SK-N-SH (cell line): Measurements from ENCODE around the gene XRCC3. TPM values are rescaled to one million over a fixed set of nuclear protein-coding genes. Genes with fewer than 3 reads are reported as not detected.

Experiments
- CTCF ChIA-PET: fragments of 300-600, 350-600 bp; formaldehyde crosslinking; extraction: SDS; loops from one replicate; lab custom pipeline; 2021; lab: Yijun Ruan, JAX
- POLR2A ChIA-PET: fragments of 350-600 bp; sonication (Branson Sonifier 250); formaldehyde crosslinking; extraction: SDS; loops from one replicate; lab custom pipeline; 2020; ENCODE audit warnings: antibody characterized with exemption, inconsistent platforms; lab: Yijun Ruan, JAX
- DNase-seq: peaks from one replicate; pipeline ENCODE4 v3.0.0; 2012
- H2AFZ ChIP-seq: fragments of 200-600 bp; sonication (generic); 2 replicates; pipeline ENCODE4 v1.8.1; 2016; ENCODE audit warnings: antibody characterized with exemption, mild to moderate bottlenecking, low read depth
- H3F3A ChIP-seq: fragments of 200-600 bp; sonication (generic); replicated peaks from 2 replicates; pipeline ENCODE3; 2016; ENCODE audit warnings: antibody characterized with exemption, mild to moderate bottlenecking; ENCODE audit not compliant: insufficient read depth
- H3K27ac ChIP-seq, 2 experiments: fragments of 200-500 bp in 1 of 2; fragments of 200-600 bp in 1 of 2; sonication (Bioruptor generic) in 1 of 2; sonication (generic), shearing (Covaris generic) in 1 of 2; 2 replicates each; pipeline versions ENCODE4 v1.5.1 to v1.6.1; 2014 to 2016; ENCODE audit warnings: low read depth in 2 of 2, inconsistent platforms in 1 of 2, low read length in 1 of 2, mild to moderate bottlenecking in 1 of 2, mixed read lengths in 1 of 2
- H3K27me3 ChIP-seq: fragments of 200-600 bp; sonication (generic), shearing (Covaris generic); 2 replicates; pipeline ENCODE4 v1.6.1; 2016; ENCODE audit warnings: mixed run types; ENCODE audit not compliant: insufficient read depth
- H3K36me3 ChIP-seq, 2 experiments: fragments of 200-500 bp in 1 of 2; fragments of 200-600 bp in 1 of 2; sonication (Bioruptor generic) in 1 of 2; sonication (generic) in 1 of 2; replicated peaks in 1 of 2; 2 replicates each; pipeline versions ENCODE3 to v1.5.1; 2014 to 2016; ENCODE audit warnings: low read length in 1 of 2, mild to moderate bottlenecking in 1 of 2; ENCODE audit not compliant: insufficient read depth in 2 of 2, control insufficient read depth in 1 of 2
- H3K4me1 ChIP-seq, 2 experiments: fragments of 200-500 bp in 1 of 2; fragments of 200-600 bp in 1 of 2; sonication (Bioruptor generic) in 1 of 2; sonication (generic), shearing (Covaris generic) in 1 of 2; 2 replicates each; pipeline versions ENCODE4 v1.5.1 to v1.6.1; 2014 to 2016; ENCODE audit warnings: low read depth in 1 of 2, low read length in 1 of 2, mixed run types in 1 of 2; ENCODE audit not compliant: insufficient read depth in 2 of 2, control insufficient read depth in 1 of 2
- H3K4me2 ChIP-seq: fragments of 200-600 bp; sonication (generic), shearing (Covaris generic); 2 replicates; pipeline ENCODE4 v1.6.1; 2017; ENCODE audit warnings: mixed run types
- H3K4me3 ChIP-seq, 2 experiments: fragments of 200-500 bp in 1 of 2; fragments of 200-600 bp in 1 of 2; sonication (Bioruptor generic) in 1 of 2; sonication (generic), shearing (Covaris generic) in 1 of 2; 2 replicates each; pipeline versions ENCODE4 v1.5.1 to v1.8.1; 2014 to 2016; ENCODE audit warnings: low read depth in 2 of 2, inconsistent platforms in 1 of 2, low read length in 1 of 2, mild to moderate bottlenecking in 1 of 2, mixed read lengths in 1 of 2, moderate library complexity in 1 of 2
- H3K79me2 ChIP-seq: fragments of 200-600 bp; sonication (generic); 2 replicates; pipeline ENCODE4 v1.8.1; 2017; ENCODE audit warnings: mild to moderate bottlenecking; ENCODE audit not compliant: insufficient read depth
- H3K9ac ChIP-seq: fragments of 200-600 bp; sonication (generic); 2 replicates; pipeline ENCODE4 v1.6.1; 2017; ENCODE audit warnings: mixed run types
- H3K9me2 ChIP-seq: fragments of 200-600 bp; sonication (generic); 2 replicates; pipeline ENCODE4 v1.6.1; 2017; ENCODE audit warnings: mixed run types
- H3K9me3 ChIP-seq: fragments of 200-600 bp; sonication (generic); 2 replicates; pipeline ENCODE4 v1.6.1; 2017; ENCODE audit warnings: mixed run types, mild to moderate bottlenecking, moderate library complexity
- H4K20me1 ChIP-seq: fragments of 200-600 bp; sonication (generic); 2 replicates; pipeline ENCODE4 v1.6.1; 2017; ENCODE audit warnings: mild to moderate bottlenecking, mixed run types; ENCODE audit not compliant: insufficient read depth
- CHD2 ChIP-seq: fragments of 150-350 bp; IDR thresholded peaks from 2 replicates; pipeline ENCODE4 v1.6.1; 2018; ENCODE audit warnings: low read length; ENCODE audit not compliant: partially characterized antibody
- CTCF ChIP-seq: fragments of 200-600 bp; sonication (generic); IDR thresholded peaks from 2 replicates; pipeline ENCODE4 v1.6.1; 2017; ENCODE audit warnings: antibody characterized with exemption, mild to moderate bottlenecking, moderate library complexity
- ELF1 ChIP-seq: IDR thresholded peaks from 2 replicates; pipeline ENCODE4 v1.4.0; 2012
- EP300 ChIP-seq, 2 experiments: IDR thresholded peaks; 2 replicates each; pipeline versions ENCODE4 v1.4.0 to v1.6.1; 2012; ENCODE audit warnings: borderline replicate concordance in 1 of 2, low read depth in 1 of 2, low read length in 1 of 2
- EZH2phosphoT487 ChIP-seq: fragments of 200-600 bp; sonication (generic); IDR thresholded peaks from 2 replicates; pipeline ENCODE4 v1.6.1; 2017; ENCODE audit warnings: low read depth, mixed run types, mild to moderate bottlenecking, antibody characterized with exemption, moderate library complexity, borderline replicate concordance
- FOXJ3 ChIP-seq: sonication (generic); formaldehyde crosslinking; IDR thresholded peaks from 2 replicates; pipeline ENCODE4 v1.5.1; 2020; ENCODE audit warnings: mild to moderate bottlenecking, missing genetic modification reagents
- FOXM1 ChIP-seq: IDR thresholded peaks from 2 replicates; pipeline ENCODE4 v1.4.0; 2012; ENCODE audit warnings: low read depth, mild to moderate bottlenecking
- GATA2 ChIP-seq: sonication (generic); formaldehyde crosslinking; IDR thresholded peaks from 2 replicates; pipeline ENCODE4 v1.5.0; 2020; ENCODE audit warnings: mild to moderate bottlenecking, missing genetic modification reagents
- JUND ChIP-seq: IDR thresholded peaks from 2 replicates; pipeline ENCODE4 v1.4.0; 2012
- MAX ChIP-seq: IDR thresholded peaks from 2 replicates; pipeline ENCODE4 v1.4.0; 2012; ENCODE audit warnings: low read depth
- MXI1 ChIP-seq: IDR thresholded peaks from 2 replicates; pipeline ENCODE4 v1.6.1; 2012; ENCODE audit warnings: mild to moderate bottlenecking, low read depth, low read length, improper control_type of control experiment
- POLR2AphosphoS5 ChIP-seq: IDR thresholded peaks from 2 replicates; pipeline ENCODE4 v1.6.1; 2012; ENCODE audit warnings: low read depth, low read length
- RAD21 ChIP-seq: IDR thresholded peaks from 2 replicates; pipeline ENCODE4 v1.6.1; 2012; ENCODE audit warnings: mild to moderate bottlenecking, low read length
- RFX5 ChIP-seq: IDR thresholded peaks from 2 replicates; pipeline ENCODE4 v1.6.1; 2012; ENCODE audit warnings: mild to moderate bottlenecking, improper control_type of control experiment, low read length
- RXRA ChIP-seq: IDR thresholded peaks from 2 replicates; pipeline ENCODE4 v1.4.0; 2012; ENCODE audit warnings: low read depth, mild to moderate bottlenecking, borderline replicate concordance
- SMC3 ChIP-seq: IDR thresholded peaks from 2 replicates; pipeline ENCODE4 v1.6.1; 2012; ENCODE audit warnings: low read depth, low read length, improper control_type of control experiment
- TEAD4 ChIP-seq: IDR thresholded peaks from 2 replicates; pipeline ENCODE4 v1.4.0; 2012; ENCODE audit warnings: mild to moderate bottlenecking, borderline replicate concordance; ENCODE audit not compliant: insufficient read depth
- USF1 ChIP-seq: IDR thresholded peaks from 2 replicates; pipeline ENCODE4 v1.4.0; 2012; ENCODE audit warnings: low read depth, borderline replicate concordance
- USF2 ChIP-seq: fragments of 150-350 bp; IDR thresholded peaks from 2 replicates; pipeline ENCODE4 v1.6.1; 2017; ENCODE audit warnings: antibody characterized with exemption, low read length, low read depth, borderline replicate concordance
- WGBS: methylation state at CpG from one replicate; pipeline ENCODE4 v1.1.6; 2017; ENCODE audit warnings: low lambda C conversion rate; 5-methylcytosine and 5-hydroxymethylcytosine counted together
- polyA plus RNA-seq, 3 experiments: library from polyadenylated mRNA; depleted of rRNA; stranded (reverse); fragments of >200 nt; gene quantifications; 2 replicates each; pipeline ENCODE4 v1.2.3, GENCODE V29; 2012

XRCC3 gene
- polyA plus RNA-seq, 1 of the 3 experiments (the other 2 are of a cell fraction) = 11.7 TPM

GRCh38 chr14:103707329-103708263, 7.7 kb downstream of the XRCC3 start:
- no peaks in the 10 kb centered on the region for H3K9me2 ChIP-seq
- no peak for DNase-seq
- H3K9ac ChIP-seq = no peak overlapping the region
- H3K36me3 ChIP-seq = peaks cover 4 to 60% of the 10 kb centered on the region in 2 experiments
- ChIA-PET CTCF (interaction anchor here (1.1 kb wide), 1 partner anchor 317 kb away, joined by 3 read pairs; no protein-coding TSS in a partner anchor), POLR2A (no interaction called here)
- 100% methylated on average over 1 of the region's 29 CpGs for WGBS
- no peaks in the 10 kb centered on the region for H3K79me2 ChIP-seq
- no peaks in the 10 kb centered on the region for H3K27me3 ChIP-seq
- no peak overlapping the region; a peak in 1 of 4 replicates for H3K27ac ChIP-seq
- H3K4me2 ChIP-seq = no peak overlapping the region
- peaks cover 0 to 24% of the 10 kb centered on the region in 2 experiments; a peak in 1 of 4 replicates for H3K4me1 ChIP-seq
- no peak for TF ChIP-seq GATA2 (CRISPR knock-in tag)
- TF ChIP-seq USF2 = no peak
- TF ChIP-seq MAX = no peak
- TF ChIP-seq JUND = no peak
- TF ChIP-seq FOXJ3 (CRISPR knock-in tag) = no peak
- no peak for TF ChIP-seq ELF1
- TF ChIP-seq EZH2phosphoT487 = no peak
- TF ChIP-seq POLR2AphosphoS5 = no peak
- no peak for TF ChIP-seq RXRA
- H3F3A ChIP-seq = no peaks in the 10 kb centered on the region
- no peaks in the 10 kb centered on the region for H3K9me3 ChIP-seq
- no peaks in the 10 kb centered on the region for H4K20me1 ChIP-seq
- H3K4me3 ChIP-seq = no peak overlapping the region
- H2AFZ ChIP-seq = no peak overlapping the region

- WGBS = 94% methylated on average over 13 of the region's 41 CpGs
- no peaks in the 10 kb centered on the region for H3K9me3 ChIP-seq
- TF ChIP-seq USF1 = no peak
- TF ChIP-seq RFX5 = no peak
- no peak for TF ChIP-seq FOXM1
- no peak for TF ChIP-seq FOXJ3 (CRISPR knock-in tag)
- TF ChIP-seq CTCF = no peak
- no peak for TF ChIP-seq EP300 (IDR thresholded peaks at IDR 0.05; ENCODE audit: borderline replicate concordance in 1 of 2, low read depth in 1 of 2, low read length in 1 of 2)
- no peak for TF ChIP-seq CHD2
- TF ChIP-seq SMC3 = no peak
- TF ChIP-seq GATA2 (CRISPR knock-in tag) = no peak
- TF ChIP-seq MXI1 = no peak
- TF ChIP-seq RAD21 = no peak
- TF ChIP-seq TEAD4 = no peak
- no peak overlapping the region for H3K4me3 ChIP-seq
- H3K36me3 ChIP-seq = peaks cover 7 to 67% of the 10 kb centered on the region in 2 experiments
- H4K20me1 ChIP-seq = no peaks in the 10 kb centered on the region
- H3K9me2 ChIP-seq = no peaks in the 10 kb centered on the region
- no peak overlapping the region for H3K4me2 ChIP-seq
- ChIA-PET POLR2A (no interaction called here), CTCF (interaction anchor here (1.1 kb wide), 1 partner anchor 316 kb away, joined by 3 read pairs; no protein-coding TSS in a partner anchor)
- no peaks in the 10 kb centered on the region for H3K79me2 ChIP-seq
- no peak overlapping the region for H2AFZ ChIP-seq
- H3K9ac ChIP-seq = no peak overlapping the region
- H3K4me1 ChIP-seq = peaks cover 0 to 18% of the 10 kb centered on the region in 2 experiments; a peak in 1 of 4 replicates
- DNase-seq = no peak
- H3K27ac ChIP-seq = no peak overlapping the region; a peak in 1 of 4 replicates
- H3F3A ChIP-seq = no peaks in the 10 kb centered on the region
- no peaks in the 10 kb centered on the region for H3K27me3 ChIP-seq
These were observed 8.5 kb downstream of the XRCC3 start for GRCh38 chr14:103706551-103707328.
